ENCODE measurements around the gene MYLK4.

- TF ChIP-seq POLR2A (IDR thresholded peaks at IDR 0.05; ENCODE audit: low read length) (no peak), GATA1 (IDR thresholded peaks at IDR 0.05; ENCODE audit: low read depth, low read length) (no peak)
Observed at GRCh38 chr6:2619651-2620050, 131.1 kb downstream of the MYLK4 start.
